DOHH2 (cell line): ENCODE data around the gene USP6.

Experiments used
- EZH2phosphoT487 ChIP-seq: fragments of 200-600 bp; sonication (generic); IDR thresholded peaks from 2 replicates; pipeline ENCODE4 v1.6.1; 2017; ENCODE audit warnings: borderline replicate concordance, mild to moderate bottlenecking, antibody characterized with exemption, low read length, moderate library complexity, mixed read lengths
- TF ChIP-seq, protein P1 (sequence below): fragments of 200-600 bp; sonication (generic); IDR thresholded peaks from one replicate; pipeline ENCODE4 v1.5.1; 2014; ENCODE audit warnings: antibody characterized with exemption, mild to moderate bottlenecking, low read depth, low read length; ENCODE audit not compliant: poor library complexity, severe bottlenecking

GRCh38 chr17:5078106-5079028 lies 37.5 kb upstream of the USP6 start, which contains the start of gene ZFP3:
- TF ChIP-seq, protein P1, sequence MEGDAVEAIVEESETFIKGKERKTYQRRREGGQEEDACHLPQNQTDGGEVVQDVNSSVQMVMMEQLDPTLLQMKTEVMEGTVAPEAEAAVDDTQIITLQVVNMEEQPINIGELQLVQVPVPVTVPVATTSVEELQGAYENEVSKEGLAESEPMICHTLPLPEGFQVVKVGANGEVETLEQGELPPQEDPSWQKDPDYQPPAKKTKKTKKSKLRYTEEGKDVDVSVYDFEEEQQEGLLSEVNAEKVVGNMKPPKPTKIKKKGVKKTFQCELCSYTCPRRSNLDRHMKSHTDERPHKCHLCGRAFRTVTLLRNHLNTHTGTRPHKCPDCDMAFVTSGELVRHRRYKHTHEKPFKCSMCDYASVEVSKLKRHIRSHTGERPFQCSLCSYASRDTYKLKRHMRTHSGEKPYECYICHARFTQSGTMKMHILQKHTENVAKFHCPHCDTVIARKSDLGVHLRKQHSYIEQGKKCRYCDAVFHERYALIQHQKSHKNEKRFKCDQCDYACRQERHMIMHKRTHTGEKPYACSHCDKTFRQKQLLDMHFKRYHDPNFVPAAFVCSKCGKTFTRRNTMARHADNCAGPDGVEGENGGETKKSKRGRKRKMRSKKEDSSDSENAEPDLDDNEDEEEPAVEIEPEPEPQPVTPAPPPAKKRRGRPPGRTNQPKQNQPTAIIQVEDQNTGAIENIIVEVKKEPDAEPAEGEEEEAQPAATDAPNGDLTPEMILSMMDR, result peak; percentile 52
- no peak for TF ChIP-seq EZH2phosphoT487
